ENCODE data around the gene PRKAR1B. TPM values are rescaled to one million over a fixed set of nuclear protein-coding genes. Genes with fewer than 3 reads are reported as not detected.

PRKAR1B gene
- total and polyA plus RNA-seq, 10 donors, result 9.9 to 39.5 (median 23.5) TPM

GRCh38 chr7:602341-603141, 124.5 kb downstream of the PRKAR1B start:
- Histone ChIP-seq H3K9me3 (peaks cover 0 to 16% (median 10%) of the 10 kb centered on the region in 8 donors), H3K36me3 (peaks cover 0 to 12% (median 2%) of the 10 kb centered on the region in 6 donors), H3K27me3 (replicated peaks in 1 of 7) (no peaks in the 10 kb centered on the region), H3K4me3 (peak overlapping the region in 4 of 8 donors; percentile 21 to 58 (median 27)), H3K4me1 (peaks cover 38 to 78% (median 61%) of the 10 kb centered on the region in 6 donors), H3K27ac (peak overlapping the region; percentile 74 to 97 (median 93))
- 49 to 63% (median 55%) methylated on average over 36 to 38 of the region's 38 CpGs for WGBS, 5 donors
- DNase-seq, result peak; percentile 86
- intact Hi-C loops (cut with DNase I; ENCODE audit: low total_unique reads), result no loop called here
- TF ChIP-seq, protein P1, sequence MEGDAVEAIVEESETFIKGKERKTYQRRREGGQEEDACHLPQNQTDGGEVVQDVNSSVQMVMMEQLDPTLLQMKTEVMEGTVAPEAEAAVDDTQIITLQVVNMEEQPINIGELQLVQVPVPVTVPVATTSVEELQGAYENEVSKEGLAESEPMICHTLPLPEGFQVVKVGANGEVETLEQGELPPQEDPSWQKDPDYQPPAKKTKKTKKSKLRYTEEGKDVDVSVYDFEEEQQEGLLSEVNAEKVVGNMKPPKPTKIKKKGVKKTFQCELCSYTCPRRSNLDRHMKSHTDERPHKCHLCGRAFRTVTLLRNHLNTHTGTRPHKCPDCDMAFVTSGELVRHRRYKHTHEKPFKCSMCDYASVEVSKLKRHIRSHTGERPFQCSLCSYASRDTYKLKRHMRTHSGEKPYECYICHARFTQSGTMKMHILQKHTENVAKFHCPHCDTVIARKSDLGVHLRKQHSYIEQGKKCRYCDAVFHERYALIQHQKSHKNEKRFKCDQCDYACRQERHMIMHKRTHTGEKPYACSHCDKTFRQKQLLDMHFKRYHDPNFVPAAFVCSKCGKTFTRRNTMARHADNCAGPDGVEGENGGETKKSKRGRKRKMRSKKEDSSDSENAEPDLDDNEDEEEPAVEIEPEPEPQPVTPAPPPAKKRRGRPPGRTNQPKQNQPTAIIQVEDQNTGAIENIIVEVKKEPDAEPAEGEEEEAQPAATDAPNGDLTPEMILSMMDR (IDR thresholded peaks at IDR 0.05 in 8 of 11, conservative IDR thresholded peaks at IDR 0.05 in 3 of 11), result no peak
- TF ChIP-seq POLR2A (IDR thresholded peaks at IDR 0.05), result no peak
- TF ChIP-seq POLR2AphosphoS5 (IDR thresholded peaks at IDR 0.05), result peak in 2 of 3 donors; percentile 26 to 64

GRCh38 chr7:601595-602340, 125.3 kb downstream of the PRKAR1B start:
- H3K27ac ChIP-seq, result peak overlapping the region; percentile 74 to 97 (median 93)
- H3K36me3 ChIP-seq, result peaks cover 0 to 12% (median 2%) of the 10 kb centered on the region in 6 donors
- DNase-seq, result peak; percentile 93
- peaks cover 38 to 70% (median 56%) of the 10 kb centered on the region in 6 donors for H3K4me1 ChIP-seq
- intact Hi-C loops (cut with DNase I; ENCODE audit: low total_unique reads), result no loop called here
- H3K27me3 ChIP-seq (replicated peaks in 1 of 7), result no peaks in the 10 kb centered on the region
- peaks cover 0 to 16% (median 10%) of the 10 kb centered on the region in 8 donors for H3K9me3 ChIP-seq
- WGBS, 5 donors, result 2 to 7% (median 3%) methylated on average over 29 to 39 of the region's 39 CpGs
- peak overlapping the region in 6 of 8 donors; percentile 5 to 58 (median 24) for H3K4me3 ChIP-seq
- peak; percentile 72 to 84 (median 76) for TF ChIP-seq POLR2AphosphoS5 (IDR thresholded peaks at IDR 0.05)
- TF ChIP-seq, protein P1 (IDR thresholded peaks at IDR 0.05 in 8 of 11, conservative IDR thresholded peaks at IDR 0.05 in 3 of 11), result no peak

GRCh38 chr7:601036-601594, 126.0 kb downstream of the PRKAR1B start:
- TF ChIP-seq POLR2A (IDR thresholded peaks at IDR 0.05), result no peak
- TF ChIP-seq POLR2AphosphoS5 (IDR thresholded peaks at IDR 0.05), result peak; percentile 31 to 69 (median 60)
- TF ChIP-seq, protein P1 (IDR thresholded peaks at IDR 0.05 in 8 of 11, conservative IDR thresholded peaks at IDR 0.05 in 3 of 11), result no peak
- Histone ChIP-seq H3K9me3 (peaks cover 0 to 12% (median 10%) of the 10 kb centered on the region in 8 donors), H3K27ac (peak overlapping the region; percentile 74 to 97 (median 93)), H3K4me1 (peaks cover 38 to 66% (median 56%) of the 10 kb centered on the region in 6 donors), H3K36me3 (peaks cover 0 to 13% (median 2%) of the 10 kb centered on the region in 6 donors), H3K4me3 (peak overlapping the region in 6 of 8 donors; percentile 5 to 58 (median 24)), H3K27me3 (replicated peaks in 1 of 7) (no peaks in the 10 kb centered on the region)
- WGBS, 5 donors, result 21 to 52% (median 50%) methylated on average over 15 to 22 of the region's 22 CpGs
- intact Hi-C loops (cut with DNase I; ENCODE audit: low total_unique reads), result no loop called here
- DNase-seq, result peak; percentile 82
